NCI-H69 (cell line): ENCODE data around the gene FCN2.

ENCODE experiments used
- DNase-seq: peaks from one replicate; lab custom pipeline; 2025; lab: John Stamatoyannopoulos, UW

Gene FCN2

DNA sequence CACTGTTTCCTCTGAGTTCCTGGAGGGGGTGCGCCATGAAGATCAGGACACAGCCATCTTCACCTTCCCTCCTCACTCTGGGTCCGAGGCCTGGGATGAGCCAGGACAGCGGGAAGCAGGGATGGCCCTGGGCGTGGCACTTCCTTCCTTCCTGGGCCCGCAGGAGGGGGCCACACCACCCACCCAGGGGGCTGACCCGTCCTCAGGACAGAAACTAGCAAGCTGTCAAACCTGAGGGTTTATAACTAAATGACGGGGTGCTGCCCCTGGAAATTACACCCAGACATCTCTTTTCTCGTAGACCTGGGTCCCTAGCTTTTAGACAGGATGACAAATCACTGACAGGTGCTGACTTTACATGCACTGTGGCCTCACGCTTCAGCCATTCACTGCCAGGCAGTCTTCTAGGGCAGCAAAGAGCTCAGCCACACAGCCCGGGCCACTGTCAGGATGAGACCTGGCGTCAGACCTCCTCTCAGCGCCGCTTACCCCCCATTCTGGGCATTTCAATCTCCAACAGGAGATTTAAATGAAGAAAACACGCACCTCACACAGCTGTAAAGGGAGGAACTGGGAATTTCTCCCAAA, 8.1 kb downstream of the FCN2 start:
- DNase-seq, result no peak

- DNase-seq, result no peak
These were observed 9.0 kb downstream of the FCN2 start for GRCh38 chr9:134889386-134890154.

DNA sequence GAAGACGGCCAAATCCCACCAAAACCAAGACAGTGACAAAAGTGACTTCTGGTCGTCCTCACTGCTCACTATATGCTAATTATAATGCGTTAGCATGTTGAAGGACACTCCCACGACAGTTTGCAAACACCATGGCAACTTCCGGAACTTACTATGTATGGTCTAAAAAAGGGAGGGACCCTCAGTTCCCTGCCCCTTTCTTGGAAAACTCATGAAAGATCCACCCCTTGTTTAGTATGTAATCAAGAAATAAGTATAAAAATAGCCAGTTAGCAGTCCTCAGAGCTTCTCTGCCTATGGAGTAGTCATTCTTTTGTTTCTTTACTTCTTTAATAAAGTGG, 9.5 kb downstream of the FCN2 start:
- DNase-seq, result no peak

DNA sequence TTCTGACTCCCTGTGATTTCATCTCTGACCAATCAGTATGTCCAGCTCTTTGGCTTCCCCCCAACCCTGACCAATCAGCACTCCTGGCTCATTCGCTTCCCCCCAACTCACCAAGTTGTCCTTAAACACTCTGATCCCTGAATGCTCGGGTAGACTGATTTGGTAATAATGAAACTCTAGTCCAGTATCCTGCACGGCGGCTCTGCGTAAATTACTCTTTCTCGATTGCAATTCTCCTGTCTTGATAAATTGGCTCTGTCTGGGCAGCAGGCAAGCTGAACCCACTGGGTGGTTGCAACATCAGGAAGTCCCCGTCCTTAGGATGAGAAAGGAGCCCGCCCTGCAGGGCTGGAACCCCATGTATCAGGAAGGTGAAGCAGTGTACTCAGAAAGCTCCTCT, 10.4 kb downstream of the FCN2 start:
- DNase-seq, result no peak

DNA sequence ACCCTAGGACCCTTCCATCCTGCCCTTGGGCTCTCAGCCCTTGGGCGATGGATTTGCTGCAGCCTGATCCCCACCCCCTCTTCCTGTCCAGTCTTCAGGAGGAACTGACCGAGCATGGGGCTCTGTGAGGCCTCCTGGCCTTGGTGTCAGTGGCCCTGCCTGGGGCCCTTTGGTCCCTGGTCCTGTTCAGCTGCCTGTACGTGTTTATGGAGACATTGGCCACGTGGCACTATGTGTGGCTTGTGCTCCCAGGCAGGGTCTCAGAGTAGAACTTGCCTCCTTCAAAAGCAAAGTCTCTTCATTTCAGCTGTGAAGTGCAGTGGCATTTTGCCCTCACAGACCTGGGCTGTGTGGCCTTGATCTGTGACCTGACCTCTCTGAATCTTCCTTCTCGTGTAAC, 11.1 kb downstream of the FCN2 start:
- DNase-seq, result no peak

GRCh38 chr9:134892221-134892620, 11.6 kb downstream of the FCN2 start:
- DNase-seq, result no peak

- no peak for DNase-seq
These were observed 12.3 kb downstream of the FCN2 start for GRCh38 chr9:134892820-134893420.

DNA sequence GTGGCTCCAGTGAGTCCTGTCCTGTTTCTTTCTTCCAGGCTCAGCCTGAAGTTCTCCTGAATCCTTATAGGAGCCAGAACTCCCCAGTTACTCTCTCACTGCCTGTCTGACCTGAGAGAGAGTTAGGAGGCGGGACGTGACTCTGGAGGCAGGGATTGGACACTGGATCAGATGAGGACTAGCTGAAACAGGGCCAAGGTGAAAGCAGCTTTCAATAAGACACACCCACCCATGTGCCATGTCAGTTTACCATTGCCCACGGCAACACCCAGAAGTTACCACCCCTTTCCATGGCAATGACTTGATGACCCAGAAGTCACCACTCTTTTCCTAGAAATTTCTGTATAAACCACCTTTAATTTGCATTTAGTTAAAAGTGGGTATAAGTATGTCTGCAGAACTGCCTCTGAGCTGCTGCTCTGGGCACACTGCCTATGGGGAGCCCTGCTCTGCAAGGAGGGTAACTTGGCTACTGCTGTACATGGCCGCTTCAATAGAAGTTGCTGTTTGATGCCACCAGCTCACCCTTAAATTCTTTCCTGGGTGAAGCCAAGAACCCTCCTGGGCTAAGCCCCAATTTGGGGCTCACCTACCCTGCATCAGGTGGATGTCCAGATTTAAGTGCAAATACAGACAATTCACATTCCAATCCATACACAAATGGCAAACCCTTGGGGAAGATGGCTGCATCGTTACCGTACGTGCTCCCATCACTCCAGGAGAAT, 13.7 kb downstream of the FCN2 start:
- DNase-seq, result no peak

DNA sequence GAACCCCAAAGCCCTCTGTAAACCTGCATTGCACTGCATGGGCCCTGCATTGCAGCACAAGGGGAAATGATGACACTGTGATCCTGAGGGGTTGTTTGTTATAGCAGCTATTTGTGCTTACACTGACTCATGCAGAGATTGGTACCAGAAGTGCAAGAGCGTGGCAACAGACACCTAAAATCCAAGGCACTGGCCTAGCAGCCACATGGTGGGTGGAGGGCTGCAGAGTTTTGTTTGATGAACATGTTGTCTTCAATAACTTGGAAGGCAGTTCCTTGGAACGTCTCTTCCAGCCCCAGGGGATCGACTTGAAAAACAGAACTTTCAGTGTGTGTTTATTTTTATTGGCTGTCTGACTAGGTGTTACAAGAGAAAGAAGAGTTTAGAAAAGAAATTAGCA, 14.5 kb downstream of the FCN2 start:
- no peak for DNase-seq

DNA sequence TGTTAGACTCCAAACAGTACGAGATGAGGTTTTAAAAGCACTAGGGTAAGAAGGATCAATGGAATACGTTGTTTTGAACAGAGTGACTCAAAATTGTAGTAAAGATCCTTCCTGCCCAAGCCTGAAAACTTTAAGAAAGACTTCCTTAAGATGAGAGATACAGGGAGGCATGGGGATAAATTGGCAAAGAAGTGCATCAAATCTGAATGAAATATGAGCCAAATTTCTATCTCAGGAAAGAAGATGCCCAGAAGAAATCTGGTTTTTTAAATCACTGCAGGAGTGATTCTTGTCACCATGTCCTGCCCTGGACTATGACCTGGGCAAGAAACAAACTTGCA, 14.9 kb downstream of the FCN2 start:
- DNase-seq, result no peak

DNA sequence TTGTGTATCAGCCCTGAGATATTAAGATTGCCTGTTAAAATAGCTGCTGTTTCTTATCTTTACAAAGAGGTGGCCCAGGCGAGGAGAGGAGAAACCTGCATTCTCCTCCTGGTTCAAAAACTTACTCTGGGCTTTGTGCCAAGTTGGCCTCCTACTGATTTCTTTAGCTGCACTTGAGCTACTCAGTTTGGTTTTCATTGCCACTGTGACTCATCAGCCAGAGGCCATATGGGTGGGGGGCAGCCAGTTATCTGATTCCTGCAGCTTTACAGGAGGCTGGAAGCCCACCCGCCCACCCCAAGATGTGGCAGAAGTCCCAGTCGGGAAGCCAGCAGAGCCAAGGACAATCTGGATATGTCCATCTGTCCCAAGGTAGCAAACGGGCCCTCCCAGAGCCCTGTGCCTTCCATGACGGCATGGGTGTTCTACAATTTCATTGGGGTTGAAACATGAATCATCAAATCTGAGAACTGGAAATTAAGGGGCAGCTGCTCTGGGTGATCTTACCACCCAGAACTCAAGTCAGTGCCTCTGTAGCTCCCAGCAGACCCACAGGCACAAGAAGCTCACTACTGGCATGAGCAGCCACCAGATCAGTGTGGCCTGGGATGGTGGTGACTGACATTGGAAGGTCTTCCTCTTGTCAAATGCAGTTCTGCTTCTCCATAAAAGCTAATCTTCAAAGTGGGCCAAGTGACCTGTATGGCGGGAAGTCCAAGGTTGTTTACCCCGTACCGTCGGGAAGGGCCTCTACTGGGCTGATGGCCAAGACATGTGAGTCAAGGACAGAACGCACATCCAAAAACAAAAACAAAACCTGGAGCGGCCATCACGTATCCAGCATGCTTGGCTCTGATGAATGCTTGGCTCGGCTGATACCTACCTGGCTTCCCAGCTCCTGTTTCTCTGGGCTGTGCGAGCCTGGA, 15.6 kb downstream of the FCN2 start:
- peak; percentile 67 for DNase-seq

- DNase-seq, result no peak
These were observed 16.4 kb downstream of the FCN2 start for GRCh38 chr9:134896834-134897583.

DNA sequence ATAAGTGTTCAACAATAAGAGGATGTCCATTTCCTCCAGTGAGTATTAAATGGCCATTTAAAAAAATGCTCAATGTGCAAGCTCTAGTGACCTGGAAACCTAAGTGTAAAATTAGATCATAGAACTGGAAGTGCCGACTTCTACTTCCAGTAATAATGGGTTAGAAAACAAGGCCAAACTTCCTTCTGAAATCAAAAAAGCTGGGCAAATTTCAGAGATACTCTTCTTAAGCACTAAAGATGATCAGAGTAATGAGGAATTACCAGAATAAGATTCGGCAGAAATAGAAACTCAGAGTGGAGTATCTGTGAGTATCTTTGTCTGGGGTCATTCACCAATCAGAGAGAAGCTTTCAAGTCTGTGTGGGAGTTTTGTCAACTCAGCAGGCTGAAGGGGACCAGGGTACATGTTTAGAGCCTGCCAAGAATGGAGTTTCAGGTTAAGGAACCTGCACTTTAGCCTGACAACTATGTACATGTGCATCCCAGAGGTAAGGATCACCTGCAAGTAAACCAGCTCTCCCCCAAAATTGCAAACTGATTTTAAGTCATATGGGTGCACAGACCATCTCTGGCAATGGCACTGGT, 17.1 kb downstream of the FCN2 start:
- DNase-seq, result no peak

GRCh38 chr9:134898319-134898718, 17.7 kb downstream of the FCN2 start:
- DNase-seq, result no peak

DNA sequence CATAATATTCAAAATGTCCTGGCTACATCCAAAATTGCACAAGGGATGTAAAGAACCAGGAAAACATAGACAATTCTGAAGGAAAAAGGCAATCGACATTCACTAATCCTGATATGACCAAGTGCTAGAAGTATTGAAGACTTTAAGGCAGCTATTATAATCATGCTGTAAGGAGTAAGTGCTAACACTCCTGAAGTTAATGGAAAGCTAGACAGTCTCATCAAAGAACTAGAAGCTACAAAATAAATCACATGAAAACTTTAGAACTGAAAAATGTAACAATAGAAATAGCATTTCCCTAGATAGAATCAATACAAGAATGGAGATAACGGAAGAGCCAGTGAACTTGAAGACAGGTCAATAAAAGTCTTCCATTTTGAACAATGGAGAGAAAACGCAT, 18.6 kb downstream of the FCN2 start:
- DNase-seq, result no peak

DNA sequence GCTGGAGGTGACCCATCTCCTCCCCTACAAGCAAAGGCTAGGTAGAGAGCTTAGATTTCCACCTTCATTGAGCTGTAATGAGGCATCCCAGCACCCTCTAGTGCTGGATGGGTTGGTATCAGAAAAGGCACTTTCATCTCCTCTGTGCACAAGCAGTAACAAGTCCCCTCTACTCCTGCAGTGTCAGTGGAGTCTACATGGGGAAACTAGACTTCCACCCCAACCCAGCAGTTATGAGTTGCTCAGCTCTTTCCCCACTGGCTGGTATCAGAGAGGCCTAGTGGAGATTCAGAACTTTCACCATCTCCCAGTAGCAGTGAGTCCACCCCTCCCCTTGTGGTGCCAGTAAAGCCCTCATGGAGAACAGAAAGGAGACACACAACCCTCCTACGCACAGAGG, 19.2 kb downstream of the FCN2 start:
- DNase-seq, result no peak

- no peak for DNase-seq
These were observed 22.3 kb downstream of the FCN2 start for GRCh38 chr9:134902936-134903335.

GRCh38 chr9:134908524-134909309, 28.1 kb downstream of the FCN2 start:
- no peak for DNase-seq

GRCh38 chr9:134909511-134910481, 29.2 kb downstream of the FCN2 start:
- DNase-seq, result no peak
